Thyroid gland (tissue), 4 donors: Measurements from ENCODE around the gene ATRN.

Experiments
- POLR2A ChIP-seq, 2 donors: fragments of 450-650 bp; IDR thresholded peaks; one replicate each; pipeline ENCODE4 v1.6.1; 2017; ENCODE audit warnings: antibody characterized with exemption in 2 of 2, mild to moderate bottlenecking in 2 of 2, moderate library complexity in 1 of 2
- TF ChIP-seq, protein P1 (sequence below), 6 experiments: fragments of 200-600 bp in 3 of 6; fragments of 450-650 bp in 3 of 6; sonication (generic) in 3 of 6; IDR thresholded peaks; one replicate each; pipeline ENCODE4 v1.5.1; 2016 to 2019; ENCODE audit warnings: antibody characterized with exemption in 6 of 6, mild to moderate bottlenecking in 2 of 6, inconsistent platforms in 1 of 6, moderate library complexity in 1 of 6

DNA sequence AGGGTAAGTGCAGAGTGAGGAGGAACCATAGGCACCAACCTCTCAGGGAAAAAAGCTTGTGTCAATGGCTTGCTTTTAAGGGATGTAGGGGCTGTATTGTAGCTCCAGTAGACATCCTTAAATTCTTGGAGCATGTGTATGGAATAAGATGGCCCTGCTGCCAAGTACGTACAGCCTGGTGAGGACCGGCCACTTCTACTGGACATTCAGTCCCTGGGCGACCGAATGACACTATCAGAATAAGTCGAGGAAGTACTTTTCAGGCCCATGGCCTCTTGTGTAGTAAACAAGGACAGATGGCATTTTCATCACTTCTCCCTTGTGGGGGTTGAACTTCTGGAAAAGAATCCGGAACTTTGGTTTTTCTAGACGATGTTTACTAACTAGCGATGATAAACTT, 159.6 kb downstream of the ATRN start:
- TF ChIP-seq, protein P1, sequence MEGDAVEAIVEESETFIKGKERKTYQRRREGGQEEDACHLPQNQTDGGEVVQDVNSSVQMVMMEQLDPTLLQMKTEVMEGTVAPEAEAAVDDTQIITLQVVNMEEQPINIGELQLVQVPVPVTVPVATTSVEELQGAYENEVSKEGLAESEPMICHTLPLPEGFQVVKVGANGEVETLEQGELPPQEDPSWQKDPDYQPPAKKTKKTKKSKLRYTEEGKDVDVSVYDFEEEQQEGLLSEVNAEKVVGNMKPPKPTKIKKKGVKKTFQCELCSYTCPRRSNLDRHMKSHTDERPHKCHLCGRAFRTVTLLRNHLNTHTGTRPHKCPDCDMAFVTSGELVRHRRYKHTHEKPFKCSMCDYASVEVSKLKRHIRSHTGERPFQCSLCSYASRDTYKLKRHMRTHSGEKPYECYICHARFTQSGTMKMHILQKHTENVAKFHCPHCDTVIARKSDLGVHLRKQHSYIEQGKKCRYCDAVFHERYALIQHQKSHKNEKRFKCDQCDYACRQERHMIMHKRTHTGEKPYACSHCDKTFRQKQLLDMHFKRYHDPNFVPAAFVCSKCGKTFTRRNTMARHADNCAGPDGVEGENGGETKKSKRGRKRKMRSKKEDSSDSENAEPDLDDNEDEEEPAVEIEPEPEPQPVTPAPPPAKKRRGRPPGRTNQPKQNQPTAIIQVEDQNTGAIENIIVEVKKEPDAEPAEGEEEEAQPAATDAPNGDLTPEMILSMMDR (IDR thresholded peaks at IDR 0.05), result no peak
- TF ChIP-seq POLR2A (IDR thresholded peaks at IDR 0.05), result no peak
